SK-N-SH (cell line): Measurements from ENCODE around the gene SKI. TPM values are rescaled to one million over a fixed set of nuclear protein-coding genes. Genes with fewer than 3 reads are reported as not detected.

ENCODE experiments used
- CTCF ChIA-PET: fragments of 300-600, 350-600 bp; formaldehyde crosslinking; extraction: SDS; loops from one replicate; lab custom pipeline; 2021; lab: Yijun Ruan, JAX
- POLR2A ChIA-PET: fragments of 350-600 bp; sonication (Branson Sonifier 250); formaldehyde crosslinking; extraction: SDS; loops from one replicate; lab custom pipeline; 2020; ENCODE audit warnings: antibody characterized with exemption, inconsistent platforms; lab: Yijun Ruan, JAX
- DNase-seq: peaks from one replicate; pipeline ENCODE4 v3.0.0; 2012
- H2AFZ ChIP-seq: fragments of 200-600 bp; sonication (generic); 2 replicates; pipeline ENCODE4 v1.8.1; 2016; ENCODE audit warnings: antibody characterized with exemption, mild to moderate bottlenecking, low read depth
- H3F3A ChIP-seq: fragments of 200-600 bp; sonication (generic); replicated peaks from 2 replicates; pipeline ENCODE3; 2016; ENCODE audit warnings: antibody characterized with exemption, mild to moderate bottlenecking; ENCODE audit not compliant: insufficient read depth
- H3K27ac ChIP-seq, 2 experiments: fragments of 200-500 bp in 1 of 2; fragments of 200-600 bp in 1 of 2; sonication (Bioruptor generic) in 1 of 2; sonication (generic), shearing (Covaris generic) in 1 of 2; 2 replicates each; pipeline versions ENCODE4 v1.5.1 to v1.6.1; 2014 to 2016; ENCODE audit warnings: low read depth in 2 of 2, inconsistent platforms in 1 of 2, low read length in 1 of 2, mild to moderate bottlenecking in 1 of 2, mixed read lengths in 1 of 2
- H3K27me3 ChIP-seq: fragments of 200-600 bp; sonication (generic), shearing (Covaris generic); 2 replicates; pipeline ENCODE4 v1.6.1; 2016; ENCODE audit warnings: mixed run types; ENCODE audit not compliant: insufficient read depth
- H3K36me3 ChIP-seq, 2 experiments: fragments of 200-500 bp in 1 of 2; fragments of 200-600 bp in 1 of 2; sonication (Bioruptor generic) in 1 of 2; sonication (generic) in 1 of 2; replicated peaks in 1 of 2; 2 replicates each; pipeline versions ENCODE3 to v1.5.1; 2014 to 2016; ENCODE audit warnings: low read length in 1 of 2, mild to moderate bottlenecking in 1 of 2; ENCODE audit not compliant: insufficient read depth in 2 of 2, control insufficient read depth in 1 of 2
- H3K4me1 ChIP-seq, 2 experiments: fragments of 200-500 bp in 1 of 2; fragments of 200-600 bp in 1 of 2; sonication (Bioruptor generic) in 1 of 2; sonication (generic), shearing (Covaris generic) in 1 of 2; 2 replicates each; pipeline versions ENCODE4 v1.5.1 to v1.6.1; 2014 to 2016; ENCODE audit warnings: low read depth in 1 of 2, low read length in 1 of 2, mixed run types in 1 of 2; ENCODE audit not compliant: insufficient read depth in 2 of 2, control insufficient read depth in 1 of 2
- H3K4me2 ChIP-seq: fragments of 200-600 bp; sonication (generic), shearing (Covaris generic); 2 replicates; pipeline ENCODE4 v1.6.1; 2017; ENCODE audit warnings: mixed run types
- H3K4me3 ChIP-seq, 2 experiments: fragments of 200-500 bp in 1 of 2; fragments of 200-600 bp in 1 of 2; sonication (Bioruptor generic) in 1 of 2; sonication (generic), shearing (Covaris generic) in 1 of 2; 2 replicates each; pipeline versions ENCODE4 v1.5.1 to v1.8.1; 2014 to 2016; ENCODE audit warnings: low read depth in 2 of 2, inconsistent platforms in 1 of 2, low read length in 1 of 2, mild to moderate bottlenecking in 1 of 2, mixed read lengths in 1 of 2, moderate library complexity in 1 of 2
- H3K79me2 ChIP-seq: fragments of 200-600 bp; sonication (generic); 2 replicates; pipeline ENCODE4 v1.8.1; 2017; ENCODE audit warnings: mild to moderate bottlenecking; ENCODE audit not compliant: insufficient read depth
- H3K9ac ChIP-seq: fragments of 200-600 bp; sonication (generic); 2 replicates; pipeline ENCODE4 v1.6.1; 2017; ENCODE audit warnings: mixed run types
- H3K9me2 ChIP-seq: fragments of 200-600 bp; sonication (generic); 2 replicates; pipeline ENCODE4 v1.6.1; 2017; ENCODE audit warnings: mixed run types
- H3K9me3 ChIP-seq: fragments of 200-600 bp; sonication (generic); 2 replicates; pipeline ENCODE4 v1.6.1; 2017; ENCODE audit warnings: mixed run types, mild to moderate bottlenecking, moderate library complexity
- H4K20me1 ChIP-seq: fragments of 200-600 bp; sonication (generic); 2 replicates; pipeline ENCODE4 v1.6.1; 2017; ENCODE audit warnings: mild to moderate bottlenecking, mixed run types; ENCODE audit not compliant: insufficient read depth
- CHD2 ChIP-seq: fragments of 150-350 bp; IDR thresholded peaks from 2 replicates; pipeline ENCODE4 v1.6.1; 2018; ENCODE audit warnings: low read length; ENCODE audit not compliant: partially characterized antibody
- CTCF ChIP-seq: fragments of 200-600 bp; sonication (generic); IDR thresholded peaks from 2 replicates; pipeline ENCODE4 v1.6.1; 2017; ENCODE audit warnings: antibody characterized with exemption, mild to moderate bottlenecking, moderate library complexity
- FOSL2 ChIP-seq: IDR thresholded peaks from 2 replicates; pipeline ENCODE4 v1.4.0; 2012; ENCODE audit warnings: low read depth, mild to moderate bottlenecking, moderate library complexity, borderline replicate concordance
- FOXM1 ChIP-seq: IDR thresholded peaks from 2 replicates; pipeline ENCODE4 v1.4.0; 2012; ENCODE audit warnings: low read depth, mild to moderate bottlenecking
- GABPA ChIP-seq: IDR thresholded peaks from 2 replicates; pipeline ENCODE4 v1.4.0; 2012; ENCODE audit warnings: low read depth, mild to moderate bottlenecking
- IRF3 ChIP-seq: fragments of 150-350 bp; IDR thresholded peaks from 2 replicates; pipeline ENCODE4 v1.6.1; 2016; ENCODE audit warnings: mild to moderate bottlenecking, low read depth, low read length
- JUND ChIP-seq: IDR thresholded peaks from 2 replicates; pipeline ENCODE4 v1.4.0; 2012
- MAX ChIP-seq: IDR thresholded peaks from 2 replicates; pipeline ENCODE4 v1.4.0; 2012; ENCODE audit warnings: low read depth
- MXI1 ChIP-seq: IDR thresholded peaks from 2 replicates; pipeline ENCODE4 v1.6.1; 2012; ENCODE audit warnings: mild to moderate bottlenecking, low read depth, low read length, improper control_type of control experiment
- NFIC ChIP-seq: IDR thresholded peaks from 2 replicates; pipeline ENCODE4 v1.4.0; 2012; ENCODE audit warnings: borderline replicate concordance
- NRF1 ChIP-seq: IDR thresholded peaks from 2 replicates; pipeline ENCODE4 v1.6.1; 2012; ENCODE audit warnings: low read depth, mild to moderate bottlenecking, low read length
- PBX3 ChIP-seq: IDR thresholded peaks from 2 replicates; pipeline ENCODE4; 2012
- REST ChIP-seq: IDR thresholded peaks from 2 replicates; pipeline ENCODE4 v1.6.1; 2012; ENCODE audit warnings: mild to moderate bottlenecking, low read depth, low read length, moderate library complexity
- RXRA ChIP-seq: IDR thresholded peaks from 2 replicates; pipeline ENCODE4 v1.4.0; 2012; ENCODE audit warnings: low read depth, mild to moderate bottlenecking, borderline replicate concordance
- TCF12 ChIP-seq: IDR thresholded peaks from 2 replicates; pipeline ENCODE4 v1.4.0; 2012
- TEAD4 ChIP-seq: IDR thresholded peaks from 2 replicates; pipeline ENCODE4 v1.4.0; 2012; ENCODE audit warnings: mild to moderate bottlenecking, borderline replicate concordance; ENCODE audit not compliant: insufficient read depth
- USF2 ChIP-seq: fragments of 150-350 bp; IDR thresholded peaks from 2 replicates; pipeline ENCODE4 v1.6.1; 2017; ENCODE audit warnings: antibody characterized with exemption, low read length, low read depth, borderline replicate concordance
- WGBS: methylation state at CpG from one replicate; pipeline ENCODE4 v1.1.6; 2017; ENCODE audit warnings: low lambda C conversion rate; 5-methylcytosine and 5-hydroxymethylcytosine counted together
- polyA plus RNA-seq, 3 experiments: library from polyadenylated mRNA; depleted of rRNA; stranded (reverse); fragments of >200 nt; gene quantifications; 2 replicates each; pipeline ENCODE4 v1.2.3, GENCODE V29; 2012

The SKI gene
- polyA plus RNA-seq, 1 of the 3 experiments (the other 2 are of a cell fraction), result 7.2 TPM

GRCh38 chr1:2210084-2210653, 17.9 kb upstream of the SKI start:
- Histone ChIP-seq H3K9me2 (no peaks in the 10 kb centered on the region), H3K27me3 (no peaks in the 10 kb centered on the region), H3K9ac (no peak overlapping the region), H4K20me1 (no peaks in the 10 kb centered on the region), H3F3A (peaks cover 11% of the 10 kb centered on the region), H3K9me3 (no peaks in the 10 kb centered on the region), H3K4me3 (no peak overlapping the region), H3K27ac (no peak overlapping the region), H3K36me3 (no peaks in the 10 kb centered on the region), H3K79me2 (no peaks in the 10 kb centered on the region), H2AFZ (no peak overlapping the region), H3K4me2 (no peak overlapping the region), H3K4me1 (peaks cover 24 to 42% of the 10 kb centered on the region in 2 experiments; a peak in 2 of 4 replicates)
- TF ChIP-seq NRF1, result no peak
- TF ChIP-seq JUND, result no peak
- no peak for TF ChIP-seq MAX
- TF ChIP-seq CTCF, result no peak
- no peak for TF ChIP-seq CHD2
- no peak for DNase-seq
- WGBS, result 86% methylated on average over 7 of the region's 19 CpGs
- CTCF ChIA-PET, result interaction anchor here (1.0 to 1.6 kb wide), 3 partner anchors 15 to 172 kb away, joined by 3 to 12 read pairs (median 3); no protein-coding TSS in a partner anchor
- POLR2A ChIA-PET, result interaction anchor here (0.6 kb wide), 1 partner anchor 18 kb away, joined by 3 read pairs; no protein-coding TSS in a partner anchor

- no peak for DNase-seq
- Histone ChIP-seq H3K9me2 (no peaks in the 10 kb centered on the region), H3K79me2 (no peaks in the 10 kb centered on the region), H3K27ac (no peak overlapping the region), H3K9me3 (no peaks in the 10 kb centered on the region), H4K20me1 (no peaks in the 10 kb centered on the region), H3K27me3 (no peaks in the 10 kb centered on the region), H3K9ac (no peak overlapping the region), H3F3A (peaks cover 11% of the 10 kb centered on the region), H3K4me1 (peaks cover 20 to 43% of the 10 kb centered on the region in 2 experiments; a peak in 2 of 4 replicates), H3K4me3 (no peak overlapping the region), H2AFZ (no peak overlapping the region), H3K36me3 (no peaks in the 10 kb centered on the region), H3K4me2 (no peak overlapping the region)
- CTCF ChIA-PET, result interaction anchor here (1.4 to 1.6 kb wide), 2 partner anchors 18 to 116 kb away, joined by 3 to 5 read pairs; no protein-coding TSS in a partner anchor
- 94% methylated on average over 7 of the region's 13 CpGs for WGBS
- POLR2A ChIA-PET, result no interaction called here
- TF ChIP-seq PBX3 (no peak), FOXM1 (no peak), TCF12 (no peak), USF2 (no peak), NFIC (no peak), RXRA (no peak), CHD2 (no peak), MXI1 (no peak), TEAD4 (no peak), JUND (no peak), MAX (no peak), GABPA (no peak), REST (no peak), IRF3 (no peak), FOSL2 (no peak)
These were observed 17.3 kb upstream of the SKI start for GRCh38 chr1:2210786-2211185.
